Measurements from ENCODE around the gene UGT8. TPM values are rescaled to one million over a fixed set of nuclear protein-coding genes. Genes with fewer than 3 reads are reported as not detected.

Gene UGT8
- total RNA-seq, 1 donor from 2014 or later: 6.3 TPM

- TF ChIP-seq CTCF (conservative IDR thresholded peaks at IDR 0.05): no peak
- Mint-ChIP-seq H3K27ac (ENCODE audit: unreplicated experiment) (no peak overlapping the region), H3K4me1 (no peaks in the 10 kb centered on the region), H3K27me3 (ENCODE audit: low read depth) (no peaks in the 10 kb centered on the region), H3K4me3 (no peak overlapping the region), H3K9me3 (peaks cover 6% of the 10 kb centered on the region), H3K36me3 (ENCODE audit: low read depth) (no peaks in the 10 kb centered on the region)
- DNase-seq (ENCODE audit: low read depth, low spot score): no peak
These were observed 51.3 kb downstream of the UGT8 start for GRCh38 chr4:114649908-114650307.

- Mint-ChIP-seq H3K4me3 (no peak overlapping the region), H3K27ac (ENCODE audit: unreplicated experiment) (no peak overlapping the region), H3K4me1 (peaks cover 14% of the 10 kb centered on the region), H3K27me3 (ENCODE audit: low read depth) (no peaks in the 10 kb centered on the region), H3K9me3 (peaks cover 6% of the 10 kb centered on the region), H3K36me3 (ENCODE audit: low read depth) (no peaks in the 10 kb centered on the region)
- no peak for DNase-seq (ENCODE audit: low read depth, low spot score)
- TF ChIP-seq CTCF (conservative IDR thresholded peaks at IDR 0.05): no peak
These were observed 55.1 kb downstream of the UGT8 start for GRCh38 chr4:114653675-114654074.

- H3K4me3 Mint-ChIP-seq: no peak overlapping the region
These were observed 56.0 kb downstream of the UGT8 start for GRCh38 chr4:114654592-114654991.

GRCh38 chr4:114658179-114658578 is 59.6 kb downstream of the UGT8 start:
- Mint-ChIP-seq H3K9me3 (peaks cover under 1% of the 10 kb centered on the region), H3K27me3 (ENCODE audit: low read depth) (no peaks in the 10 kb centered on the region), H3K36me3 (ENCODE audit: low read depth) (no peaks in the 10 kb centered on the region), H3K4me3 (no peak overlapping the region), H3K4me1 (peaks cover 22% of the 10 kb centered on the region), H3K27ac (ENCODE audit: unreplicated experiment) (no peak overlapping the region)
- TF ChIP-seq CTCF (conservative IDR thresholded peaks at IDR 0.05): no peak
- no peak for DNase-seq (ENCODE audit: low read depth, low spot score)

More at GRCh38 chr4:114654592-114654991, 56.0 kb downstream of the UGT8 start:
- Mint-ChIP-seq H3K4me1 (peaks cover 21% of the 10 kb centered on the region), H3K27ac (ENCODE audit: unreplicated experiment) (no peak overlapping the region), H3K27me3 (ENCODE audit: low read depth) (no peaks in the 10 kb centered on the region), H3K9me3 (peaks cover 6% of the 10 kb centered on the region), H3K36me3 (ENCODE audit: low read depth) (no peaks in the 10 kb centered on the region)
- no peak for TF ChIP-seq CTCF (conservative IDR thresholded peaks at IDR 0.05)
- no peak for DNase-seq (ENCODE audit: low read depth, low spot score)

- no peaks in the 10 kb centered on the region for H3K9me3 Mint-ChIP-seq
- H3K4me1 Mint-ChIP-seq: peaks cover 22% of the 10 kb centered on the region
- H3K27ac Mint-ChIP-seq (ENCODE audit: unreplicated experiment): no peak overlapping the region
- H3K27me3 Mint-ChIP-seq (ENCODE audit: low read depth): no peaks in the 10 kb centered on the region
- no peaks in the 10 kb centered on the region for H3K36me3 Mint-ChIP-seq (ENCODE audit: low read depth)
- H3K4me3 Mint-ChIP-seq: no peak overlapping the region
- no peak for TF ChIP-seq CTCF (conservative IDR thresholded peaks at IDR 0.05)
- DNase-seq (ENCODE audit: low read depth, low spot score): no peak
These were observed 60.2 kb downstream of the UGT8 start for GRCh38 chr4:114658776-114659175.
